DMS 273 (cell line): ENCODE results near the gene RRAGA.
"Not testable (repeated sequence)": the region's sequence is repeated elsewhere in the genome, so short reads cannot be mapped to it uniquely, and the experiment has no call there.

Experiments used
- DNase-seq: peaks from one replicate; lab custom pipeline; 2025; ENCODE audit not compliant: unreplicated experiment; lab: John Stamatoyannopoulos, UW

Gene RRAGA, protein sequence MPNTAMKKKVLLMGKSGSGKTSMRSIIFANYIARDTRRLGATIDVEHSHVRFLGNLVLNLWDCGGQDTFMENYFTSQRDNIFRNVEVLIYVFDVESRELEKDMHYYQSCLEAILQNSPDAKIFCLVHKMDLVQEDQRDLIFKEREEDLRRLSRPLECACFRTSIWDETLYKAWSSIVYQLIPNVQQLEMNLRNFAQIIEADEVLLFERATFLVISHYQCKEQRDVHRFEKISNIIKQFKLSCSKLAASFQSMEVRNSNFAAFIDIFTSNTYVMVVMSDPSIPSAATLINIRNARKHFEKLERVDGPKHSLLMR

DNA sequence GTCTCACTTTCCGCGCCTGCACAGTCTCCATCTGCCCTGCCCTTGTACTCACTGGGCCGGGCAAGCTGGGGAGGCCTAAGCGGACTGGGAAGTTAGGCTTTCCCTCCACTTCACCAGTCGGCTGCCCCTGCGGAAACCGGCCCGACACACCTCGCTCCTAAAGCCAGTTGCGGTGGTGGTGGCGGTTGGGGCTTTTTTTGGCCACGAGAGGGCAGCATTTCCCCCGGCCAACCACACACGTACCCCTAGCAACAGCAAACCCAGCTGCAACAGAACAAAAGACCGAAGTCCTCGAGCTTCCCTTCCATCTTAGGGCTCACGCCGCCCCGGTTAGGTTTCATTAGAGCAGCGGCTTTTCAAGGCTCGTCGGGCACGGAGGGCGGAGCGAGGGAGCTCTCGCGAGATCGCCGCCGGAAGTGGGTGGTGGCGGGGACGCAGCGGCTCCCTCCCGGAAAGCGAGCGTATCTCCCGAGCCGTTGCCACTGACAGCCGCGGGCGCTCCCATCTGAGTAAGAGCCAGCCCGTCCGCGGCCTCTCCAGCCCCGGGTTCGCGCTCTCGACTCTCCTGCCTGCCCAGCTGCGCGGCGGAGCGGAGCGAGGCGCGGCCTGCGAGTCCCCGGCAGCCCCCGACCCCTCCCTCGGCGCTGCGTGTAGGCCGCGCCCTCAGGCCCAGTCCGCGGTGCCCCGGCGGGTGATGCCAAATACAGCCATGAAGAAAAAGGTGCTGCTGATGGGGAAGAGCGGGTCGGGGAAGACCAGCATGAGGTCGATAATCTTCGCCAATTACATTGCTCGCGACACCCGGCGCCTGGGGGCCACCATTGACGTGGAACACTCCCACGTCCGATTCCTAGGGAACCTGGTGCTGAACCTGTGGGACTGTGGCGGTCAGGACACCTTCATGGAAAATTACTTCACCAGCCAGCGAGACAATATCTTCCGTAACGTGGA lies at the start of gene RRAGA:
Gene RRAGA (plus strand): TSS at position 462 of the 951 bp plus-strand sequence. CDS start 233 bp downstream, at position 695.
- DNase-seq, result peak; percentile 98

DNA sequence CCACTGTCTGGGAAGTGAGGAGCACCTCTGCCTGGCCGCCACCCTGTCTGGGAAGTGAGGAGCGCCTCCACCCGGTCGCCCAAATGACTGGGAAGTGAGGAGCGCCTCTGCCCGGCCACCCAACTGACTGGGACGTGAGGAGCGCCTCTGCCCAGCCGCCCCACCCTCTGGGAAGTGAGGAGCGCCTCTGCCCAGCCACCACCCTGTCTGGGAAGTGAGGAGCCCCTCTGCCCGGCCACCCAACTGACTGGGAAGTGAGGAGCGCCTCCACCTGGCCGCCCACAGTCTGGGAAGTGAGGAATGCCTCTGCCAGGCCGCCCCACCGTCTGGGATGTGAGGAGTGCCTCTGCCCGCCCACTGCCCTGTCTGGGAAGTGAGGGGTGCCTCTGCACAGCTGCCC lies 49.1 kb upstream of the RRAGA start:
- DNase-seq, result no peak

DNA sequence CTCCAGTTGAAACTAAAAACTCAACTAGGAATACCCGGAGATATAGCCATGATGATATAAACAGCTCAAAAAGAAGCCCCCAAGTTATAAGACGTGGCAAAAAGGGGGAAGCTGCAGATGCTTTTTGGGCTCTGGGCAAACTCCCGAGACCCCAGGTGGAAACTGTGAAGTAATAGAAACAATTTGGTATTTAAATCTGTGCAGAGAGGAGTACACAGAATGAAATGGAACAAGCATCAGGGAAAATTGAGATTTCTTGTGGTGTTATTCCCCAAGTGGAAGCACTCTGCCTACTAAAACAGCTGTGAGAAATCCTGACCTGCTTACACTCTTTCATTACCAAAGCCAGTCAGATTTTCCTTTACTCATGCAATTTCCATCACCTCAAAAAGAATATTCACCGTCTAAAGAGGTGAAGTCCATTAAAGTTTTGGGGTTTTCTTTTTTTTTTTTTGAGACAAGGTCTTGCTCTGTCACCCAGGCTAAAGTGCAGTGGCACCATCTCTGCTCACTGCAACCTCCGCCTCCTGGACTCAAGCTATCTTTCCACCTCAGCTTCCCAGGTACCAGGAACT lies 39.7 kb upstream of the RRAGA start:
- DNase-seq, result no peak

DNA sequence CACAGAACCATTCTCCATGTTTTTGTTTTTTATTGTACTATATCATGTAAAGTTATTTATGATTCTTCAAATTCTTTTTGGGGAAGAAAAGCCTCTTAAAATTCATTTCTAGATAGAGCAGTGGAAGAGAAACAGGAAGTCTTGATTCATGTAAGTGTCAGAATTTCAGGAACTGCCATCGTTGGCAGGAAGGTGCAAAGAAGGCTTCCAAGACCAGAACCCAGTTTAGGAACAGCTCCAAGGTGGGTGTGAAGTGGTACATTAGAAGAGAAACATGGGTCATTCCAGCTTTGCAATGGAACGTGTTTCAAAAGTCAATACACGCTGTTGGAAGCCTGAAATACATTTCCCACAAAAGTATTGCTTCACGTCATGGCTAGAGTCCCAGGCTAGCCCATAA lies 31.0 kb upstream of the RRAGA start:
- no peak for DNase-seq

DNA sequence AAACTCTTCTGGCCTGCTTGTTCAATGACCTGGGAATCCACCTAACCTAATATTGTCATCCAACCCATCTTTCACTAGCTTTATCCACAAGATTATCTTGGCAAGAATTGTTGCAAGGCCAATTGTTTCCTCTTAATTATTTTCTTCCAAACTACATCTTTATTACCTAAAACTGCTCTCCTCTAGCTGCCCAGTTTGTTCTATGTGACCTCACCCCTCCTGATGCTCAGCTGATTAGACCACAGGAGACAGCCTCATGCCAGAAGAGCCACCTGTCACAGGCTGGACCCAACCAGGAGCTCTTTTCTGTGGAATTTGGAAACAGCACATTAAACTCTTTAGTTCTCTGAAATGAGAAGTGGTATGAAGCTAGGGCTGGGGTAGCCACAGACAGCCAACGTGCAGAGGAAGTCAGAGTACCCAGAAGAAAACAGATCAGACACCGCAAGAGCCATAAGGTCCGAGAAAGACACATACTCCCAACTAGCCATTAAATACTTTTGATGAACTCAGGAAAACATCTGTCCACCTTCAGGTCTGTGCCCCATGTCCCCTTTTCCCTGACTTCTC lies 28.3 kb upstream of the RRAGA start:
- no peak for DNase-seq

DNA sequence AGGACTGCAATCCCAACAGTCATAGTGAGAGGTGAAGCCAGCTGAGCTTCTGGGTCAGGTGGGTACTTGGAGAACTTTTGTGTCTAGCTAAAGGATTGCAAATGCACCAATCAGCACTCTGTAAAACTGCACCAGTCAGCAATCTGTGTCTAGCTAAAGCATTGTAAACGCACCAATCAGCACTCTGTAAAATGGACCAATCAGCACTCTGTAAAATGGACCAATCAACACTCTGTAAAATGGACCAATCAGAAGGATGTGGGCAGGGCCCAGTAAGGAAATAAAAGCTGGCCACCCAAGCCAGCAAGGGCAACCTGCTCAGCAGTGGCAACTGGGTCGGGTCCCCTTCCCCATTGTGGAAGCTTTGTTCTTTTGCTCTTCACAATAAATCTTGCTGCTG lies 27.6 kb upstream of the RRAGA start:
- not testable (repeated sequence) for DNase-seq

DNA sequence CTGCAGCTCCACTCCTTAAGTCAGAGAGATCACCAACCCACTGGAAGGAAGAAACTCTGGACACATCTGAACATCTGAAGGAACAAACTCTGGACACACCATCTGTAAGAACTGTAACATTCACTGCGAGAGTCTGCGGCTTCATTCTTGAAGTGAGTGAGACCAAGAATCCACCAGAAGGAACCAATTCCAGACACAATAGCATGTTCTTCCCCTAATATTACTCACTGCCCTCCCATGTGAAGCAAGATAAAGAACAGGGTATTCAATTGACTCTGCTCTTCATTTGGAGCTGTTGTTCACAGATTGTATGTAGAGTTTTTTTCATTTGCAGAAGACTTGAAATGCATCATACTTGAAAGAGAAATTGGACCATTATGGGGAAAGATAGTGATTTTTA lies 27.0 kb upstream of the RRAGA start:
- DNase-seq, result no peak

DNA sequence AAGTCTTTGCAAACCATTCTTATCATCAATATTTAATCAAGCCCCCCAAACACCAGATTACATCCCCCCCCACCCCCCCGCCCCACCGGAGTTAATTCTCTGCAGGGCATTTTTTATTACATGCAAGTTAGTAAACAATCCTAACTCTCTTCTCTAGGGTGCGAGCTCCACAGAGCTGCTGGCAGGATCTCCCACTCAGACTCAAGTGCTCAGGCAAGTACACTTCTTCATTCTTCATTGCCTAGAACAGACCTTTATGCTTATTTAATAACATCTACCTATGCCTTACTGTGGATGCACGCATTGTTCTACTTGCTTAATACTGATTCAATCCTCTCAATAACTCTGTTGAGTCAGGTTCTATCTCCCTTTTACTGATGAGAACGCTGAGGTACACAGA lies 26.1 kb upstream of the RRAGA start:
- no peak for DNase-seq

DNA sequence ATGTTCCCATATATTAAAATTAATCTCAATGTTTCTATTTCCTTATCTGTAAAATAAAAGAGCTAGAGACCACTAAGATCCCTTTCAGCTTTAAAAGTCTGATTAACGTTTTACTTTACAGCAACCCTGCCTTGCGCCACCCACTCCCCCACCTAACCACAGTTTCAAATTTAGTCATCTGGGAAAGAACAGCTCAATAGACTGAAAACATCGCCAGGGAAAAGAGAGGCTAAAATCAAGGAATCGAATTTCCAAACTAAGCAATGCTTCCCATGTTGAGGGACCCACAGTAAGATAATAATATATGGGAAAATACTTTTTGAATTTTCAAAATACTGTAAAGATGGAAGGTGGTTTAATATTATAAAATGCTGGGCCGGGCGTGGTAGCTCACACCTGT lies 22.9 kb upstream of the RRAGA start:
- DNase-seq, result no peak

DNA sequence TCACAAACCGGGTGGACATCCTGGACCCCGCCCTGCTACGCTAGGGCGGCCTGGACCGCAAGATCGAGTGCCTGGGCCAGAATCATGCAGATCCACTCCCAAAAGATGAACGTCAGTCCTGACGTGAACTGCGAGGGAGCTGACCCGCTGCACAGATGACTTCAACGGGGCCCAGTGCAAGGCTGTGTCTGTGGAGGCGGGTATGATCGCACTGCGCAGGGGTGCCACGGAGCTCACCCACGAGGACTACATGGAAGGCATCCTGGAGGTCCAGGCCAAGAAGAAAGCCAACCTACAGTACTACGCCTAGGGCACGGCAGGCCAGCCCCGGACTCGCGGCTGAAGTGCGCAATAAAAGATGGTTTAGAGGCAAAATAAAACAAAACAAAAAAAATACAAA lies 21.4 kb upstream of the RRAGA start:
- no peak for DNase-seq

DNA sequence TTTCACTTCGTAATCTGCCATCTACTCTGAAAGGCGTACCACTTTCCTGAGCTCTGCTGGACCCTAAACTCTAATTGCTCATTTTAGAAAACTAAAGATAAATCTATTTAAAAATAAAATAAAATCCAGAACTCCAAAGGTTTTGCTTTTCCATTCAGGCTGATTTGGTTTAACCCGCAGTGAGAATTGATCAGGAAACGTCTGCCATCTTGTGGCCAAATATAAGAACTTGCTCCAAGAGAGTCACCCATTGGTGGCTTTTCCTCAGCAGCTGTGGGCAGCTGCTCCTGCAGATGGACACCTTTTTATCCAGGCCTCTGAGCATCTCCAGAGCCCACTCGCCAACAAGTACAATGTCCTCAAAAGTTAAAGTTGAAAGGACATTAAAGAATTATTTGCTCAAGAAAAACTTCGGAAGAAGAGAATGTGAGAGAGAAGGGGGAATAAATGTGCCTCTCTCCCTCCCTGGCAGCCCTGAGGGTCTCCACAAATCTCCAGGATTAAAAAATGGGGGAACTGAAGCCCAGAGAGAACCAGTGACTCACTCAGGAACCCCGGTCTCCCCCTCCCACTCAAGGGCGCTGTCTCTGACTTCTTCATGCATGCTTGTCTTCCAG lies 20.3 kb upstream of the RRAGA start:
- peak; percentile 80 for DNase-seq

DNA sequence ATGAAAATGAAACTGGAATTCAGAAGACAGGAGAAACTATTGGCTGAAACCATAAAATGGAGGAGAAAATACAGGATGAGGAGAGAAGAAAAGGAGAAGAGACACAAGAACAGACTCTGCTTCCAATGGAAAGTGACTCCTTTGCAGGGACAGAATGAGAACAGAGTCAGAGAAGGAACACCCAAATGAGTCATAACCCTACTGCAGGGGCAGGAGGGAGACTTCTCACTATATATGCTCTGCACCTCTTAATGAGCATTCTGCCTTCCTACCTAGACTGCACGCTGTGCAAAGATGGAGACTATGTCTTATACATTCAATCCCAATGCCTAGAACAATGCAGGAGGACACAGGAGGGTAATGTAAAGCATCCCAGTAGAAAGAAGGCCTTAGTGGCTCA lies 18.3 kb upstream of the RRAGA start:
- DNase-seq, result no peak

DNA sequence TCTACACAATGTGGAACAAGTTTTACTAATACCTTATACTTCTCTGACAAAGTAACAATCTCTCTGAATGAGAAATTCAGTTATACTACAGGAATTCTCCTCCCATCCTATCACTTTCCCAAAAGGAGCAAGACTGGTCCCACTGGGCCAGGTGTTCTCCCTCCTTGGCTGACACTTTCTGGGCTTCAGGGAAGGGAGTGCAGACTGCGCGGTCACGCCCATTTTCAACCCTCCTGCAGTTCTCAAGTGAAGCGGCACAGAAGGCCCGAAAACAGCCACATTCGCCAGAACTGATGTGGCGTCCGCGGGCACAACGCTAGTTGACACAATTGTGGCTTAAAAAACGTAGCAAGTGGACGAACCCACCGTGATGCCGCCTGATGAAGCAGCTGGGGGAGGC lies 16.8 kb upstream of the RRAGA start:
- no peak for DNase-seq

DNA sequence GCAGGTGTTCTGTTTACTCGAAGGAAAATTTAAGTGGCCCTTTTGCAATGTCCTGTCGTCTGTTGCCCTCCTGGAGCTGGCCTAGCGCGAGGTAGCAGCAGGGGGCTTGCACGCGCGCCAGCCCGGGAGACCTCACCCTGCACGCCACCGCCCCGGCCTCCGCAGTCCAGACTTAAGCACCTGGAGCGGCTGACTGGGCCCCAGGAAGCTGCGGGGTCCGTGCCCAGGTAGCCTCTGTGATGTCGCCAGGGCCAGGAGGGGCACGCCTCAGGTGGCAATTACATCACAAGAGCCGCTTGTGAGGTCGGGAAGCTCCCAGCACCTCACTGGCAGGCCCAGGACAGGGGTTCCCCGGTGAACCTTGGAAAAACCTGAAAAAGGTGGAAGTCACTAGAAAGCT lies 16.2 kb upstream of the RRAGA start, which contains the start of gene SAXO1:
Gene SAXO1 (minus strand): TSS at position 195 of the 400 bp plus-strand sequence. CDS start 301 bp downstream, outside the sequence.
- no peak for DNase-seq

DNA sequence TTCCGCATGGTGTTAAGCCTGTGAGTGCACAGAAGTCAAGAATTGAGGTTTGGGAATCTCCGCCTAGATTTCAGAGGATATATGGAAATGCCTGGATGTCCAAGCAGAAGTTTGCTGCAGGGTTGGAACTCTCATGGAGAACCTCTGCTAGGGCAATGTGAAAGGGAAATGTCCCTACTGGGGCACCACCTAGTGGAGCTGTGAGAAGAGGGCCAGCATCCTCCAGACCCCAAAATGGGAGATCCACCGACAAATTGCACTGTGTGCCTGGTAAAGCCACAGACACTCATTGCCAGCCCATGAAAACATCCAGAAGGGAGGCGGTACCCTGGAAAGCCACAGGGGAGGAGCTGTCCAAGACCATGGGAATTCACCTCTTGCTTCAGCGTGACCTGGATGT lies 12.6 kb upstream of the RRAGA start:
- no peak for DNase-seq

DNA sequence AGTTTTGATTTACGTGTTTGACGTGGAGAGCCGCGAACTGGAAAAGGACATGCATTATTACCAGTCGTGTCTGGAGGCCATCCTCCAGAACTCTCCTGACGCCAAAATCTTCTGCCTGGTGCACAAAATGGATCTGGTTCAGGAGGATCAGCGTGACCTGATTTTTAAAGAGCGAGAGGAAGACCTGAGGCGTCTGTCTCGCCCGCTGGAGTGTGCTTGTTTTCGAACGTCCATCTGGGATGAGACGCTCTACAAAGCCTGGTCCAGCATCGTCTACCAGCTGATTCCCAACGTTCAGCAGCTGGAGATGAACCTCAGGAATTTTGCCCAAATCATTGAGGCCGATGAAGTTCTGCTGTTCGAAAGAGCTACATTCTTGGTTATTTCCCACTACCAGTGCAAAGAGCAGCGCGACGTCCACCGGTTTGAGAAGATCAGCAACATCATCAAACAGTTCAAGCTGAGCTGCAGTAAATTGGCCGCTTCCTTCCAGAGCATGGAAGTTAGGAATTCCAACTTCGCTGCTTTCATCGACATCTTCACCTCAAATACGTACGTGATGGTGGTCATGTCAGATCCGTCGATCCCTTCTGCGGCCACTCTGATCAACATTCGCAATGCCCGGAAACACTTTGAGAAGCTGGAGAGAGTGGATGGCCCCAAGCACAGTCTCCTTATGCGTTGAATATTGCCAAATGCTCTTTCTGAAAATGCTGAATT lies 850 bp downstream of the RRAGA start:
- DNase-seq, result peak; percentile 63

DNA sequence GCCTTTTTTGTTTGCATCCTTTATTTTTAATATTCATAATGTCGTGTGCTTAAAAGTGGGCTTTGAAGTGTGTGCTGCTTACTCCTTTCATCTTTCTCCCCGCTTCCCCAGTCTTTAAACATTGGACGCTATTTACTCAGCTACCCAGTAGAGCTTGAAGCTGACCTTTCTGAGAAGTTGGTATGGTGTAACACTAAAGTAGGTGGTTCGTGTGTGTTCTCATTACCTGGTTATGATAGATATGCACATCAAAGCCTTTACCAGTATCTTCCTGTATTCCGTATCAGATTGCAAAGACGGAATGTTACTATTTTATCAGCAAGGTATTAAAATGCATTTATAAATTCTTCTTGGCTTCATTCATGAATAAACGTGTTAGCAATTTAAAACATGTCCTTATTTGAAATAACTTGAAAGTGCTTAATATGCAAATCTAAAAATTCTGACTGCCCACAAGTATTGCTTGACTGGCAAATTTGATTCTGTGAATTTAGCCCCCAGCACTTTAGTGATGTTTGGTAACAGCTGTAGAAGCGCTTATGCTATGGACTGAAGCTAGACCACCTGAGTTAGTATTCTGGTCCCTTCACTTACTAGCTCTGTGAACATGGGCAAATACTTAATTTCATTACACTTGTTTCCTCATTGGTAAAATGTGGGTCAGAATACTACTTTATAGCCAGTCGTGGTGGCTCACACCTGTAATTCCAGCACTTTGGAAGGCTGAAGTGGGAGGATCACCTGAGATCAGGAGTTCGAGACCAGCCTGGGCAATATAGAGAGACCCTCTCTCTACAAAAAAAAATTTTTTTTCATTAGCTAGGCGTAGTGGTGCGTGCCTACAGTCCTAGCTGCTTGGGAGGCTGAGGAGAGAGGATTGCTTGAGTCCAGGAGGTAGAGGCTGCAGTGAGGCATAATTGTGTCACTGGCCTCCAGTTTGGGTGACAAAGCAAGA lies 1.7 kb downstream of the RRAGA start:
- peak; percentile 35 for DNase-seq

DNA sequence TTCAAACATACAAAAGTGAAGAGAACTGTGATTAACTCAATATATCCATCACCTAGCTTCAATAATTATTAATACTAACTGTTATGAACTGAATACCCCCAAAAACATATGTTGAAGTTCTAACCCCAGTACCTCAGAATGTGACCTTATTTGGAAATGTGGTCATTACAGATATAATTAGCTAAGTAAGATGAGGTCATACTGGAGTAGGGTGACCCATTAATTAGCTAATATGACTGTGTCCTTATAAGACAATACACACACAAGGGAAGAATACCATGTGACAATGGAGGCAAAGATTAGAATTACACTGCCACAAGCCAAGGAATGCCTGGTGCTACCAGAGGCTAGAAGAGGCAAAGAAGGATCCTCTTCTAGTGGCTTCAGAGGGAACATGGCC lies 7.8 kb downstream of the RRAGA start:
- peak; percentile 5 for DNase-seq

DNA sequence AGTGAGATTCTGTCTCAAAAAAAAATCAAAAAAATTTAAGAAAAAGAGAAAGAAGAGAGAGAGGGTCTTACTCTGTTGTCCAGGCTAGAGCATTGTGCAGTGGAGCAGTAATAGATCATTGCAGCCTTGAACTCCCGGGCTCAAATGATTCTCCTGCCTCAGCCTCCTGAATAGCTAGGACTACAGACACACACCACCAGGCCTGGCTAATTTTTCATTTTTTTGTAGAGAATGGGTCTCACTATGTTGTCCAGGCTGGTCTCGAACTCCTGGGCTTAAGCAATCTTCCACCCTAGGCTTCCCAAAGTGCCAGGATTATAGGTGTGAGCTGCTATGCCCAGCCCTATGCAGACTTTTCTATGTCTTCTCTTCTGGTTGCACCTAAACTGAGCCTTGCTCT lies 25.0 kb downstream of the RRAGA start:
- DNase-seq, result no peak
